Kidney (tissue), 14 donors: Measurements from ENCODE around the gene HCRT. TPM values are rescaled to one million over a fixed set of nuclear protein-coding genes. Genes with fewer than 3 reads are reported as not detected.

Experiments
- DNase-seq, 5 donors: peaks; one replicate each; pipeline ENCODE4 v3.0.0-alpha.2; 2013 to 2020
- FAIRE-seq: peaks from 2 replicates; lab custom pipeline; 2012; peaks lifted over from hg19 to GRCh38; lab: Jason Lieb, UNC
- H3K27ac ChIP-seq, 2 donors: one replicate each; pipeline ENCODE4 v1.7.0; 2013; ENCODE audit warnings: low read depth in 2 of 2, low read length in 2 of 2, inconsistent platforms in 1 of 2
- H3K27me3 ChIP-seq: one replicate; pipeline ENCODE4 v1.7.1; 2013; ENCODE audit warnings: low read length, inconsistent platforms; ENCODE audit not compliant: control insufficient read depth, insufficient read depth
- H3K36me3 ChIP-seq, 3 donors: one replicate each; pipeline versions ENCODE4 v1.7.0 to v1.7.1; 2013; ENCODE audit warnings: low read length in 3 of 3, control low read depth in 1 of 3, inconsistent platforms in 1 of 3; ENCODE audit not compliant: insufficient read depth in 3 of 3, control insufficient read depth in 2 of 3
- H3K4me1 ChIP-seq, 3 donors: one replicate each; pipeline versions ENCODE4 v1.7.0 to v1.7.1; 2013; ENCODE audit warnings: low read length in 3 of 3, inconsistent platforms in 1 of 3, low read depth in 1 of 3; ENCODE audit not compliant: control insufficient read depth in 2 of 3, insufficient read depth in 2 of 3
- H3K4me3 ChIP-seq, 3 donors: one replicate each; pipeline versions ENCODE4 v1.7.0 to v1.8.1; 2013; ENCODE audit warnings: low read length in 3 of 3, control low read depth in 1 of 3, inconsistent platforms in 1 of 3
- H3K9ac ChIP-seq, 3 donors: one replicate each; pipeline versions ENCODE4 v1.7.0 to v1.7.1; 2013; ENCODE audit warnings: low read length in 3 of 3, control low read depth in 1 of 3, inconsistent platforms in 1 of 3
- H3K9me3 ChIP-seq, 3 donors: one replicate each; pipeline versions ENCODE4 v1.7.0 to v1.7.1; 2013; ENCODE audit warnings: low read length in 3 of 3, control low read depth in 1 of 3, inconsistent platforms in 1 of 3; ENCODE audit not compliant: control insufficient read depth in 2 of 3, insufficient read depth in 1 of 3
- CTCF ChIP-seq: IDR thresholded peaks from 3 replicates; pipeline ENCODE4 v1.5.1; 2012; ENCODE audit warnings: mild to moderate bottlenecking, moderate library complexity, borderline replicate concordance; ENCODE audit not compliant: insufficient read depth; ENCODE audit errors: extremely low read depth
- intact Hi-C: fragments of 100-400 bp; cut with DNase I; formaldehyde crosslinking; loops from one replicate; pipeline ENCODE4 v1.11.1; 2022
- polyA plus RNA-seq: library from polyadenylated mRNA; stranded (reverse); fragments of 350-450 nt; fragmentation: Illumina TruSeq; extraction: RNeasy Lipid Tissue Mini Kit (QIAGEN cat#74804); gene quantifications from one replicate; pipeline ENCODE4 v1.2.3, GENCODE V29; 2014; ENCODE audit warnings: low read depth, low replicate concordance; ENCODE audit not compliant: insufficient read depth
- total RNA-seq: library from RNA; stranded (reverse); fragmentation: NEBNext Ultra II Directional; extraction: Animal tissue kit (Norgen Biotek cat#: 25700); gene quantifications from one replicate; pipeline ENCODE4 v1.2.1, GENCODE V29; 2021
- donor health status: control.
- donor health status: control.
- donor health status: control.
- donor health status: control.
- donor health status: control.
- donor health status: DM: yes; HTN: yes; CAD: no.
- donor health status: Normal renal cell carcinoma (clear cell type).

HCRT gene
- total and polyA plus RNA-seq, 2 donors from 2014 or later: not detected

GRCh38 chr17:42174126-42174783, 11.0 kb downstream of the HCRT start:
- Histone ChIP-seq H3K36me3 (no peaks in the 10 kb centered on the region), H3K27me3 (no peaks in the 10 kb centered on the region), H3K4me1 (no peaks in the 10 kb centered on the region), H3K4me3 (no peak overlapping the region), H3K27ac (no peak overlapping the region), H3K9me3 (no peaks in the 10 kb centered on the region), H3K9ac (no peak overlapping the region)
- DNase-seq (no peak), FAIRE-seq (no peak)
- intact Hi-C loops: no loop called here
- no peak for TF ChIP-seq CTCF

- Histone ChIP-seq H3K9me3 (no peaks in the 10 kb centered on the region), H3K4me1 (no peaks in the 10 kb centered on the region), H3K27me3 (no peaks in the 10 kb centered on the region), H3K27ac (no peak overlapping the region), H3K4me3 (no peak overlapping the region), H3K36me3 (no peaks in the 10 kb centered on the region), H3K9ac (no peak overlapping the region)
- FAIRE-seq (no peak), DNase-seq (peak in 3 of 5 donors; percentile 22 to 43 (median 29))
- no peak for TF ChIP-seq CTCF
- intact Hi-C loops: no loop called here
Measured at GRCh38 chr17:42171831-42172230, 13.4 kb downstream of the HCRT start.

- Histone ChIP-seq H3K9me3 (no peaks in the 10 kb centered on the region), H3K27ac (no peak overlapping the region), H3K36me3 (no peaks in the 10 kb centered on the region), H3K27me3 (no peaks in the 10 kb centered on the region), H3K4me1 (no peaks in the 10 kb centered on the region), H3K9ac (no peak overlapping the region), H3K4me3 (no peak overlapping the region)
- DNase-seq (no peak), FAIRE-seq (no peak)
- intact Hi-C loops: no loop called here
- TF ChIP-seq CTCF: no peak
Measured at GRCh38 chr17:42169351-42169750, 15.9 kb downstream of the HCRT start.

- no peak overlapping the region for H3K9ac ChIP-seq
- H3K9me3 ChIP-seq: no peaks in the 10 kb centered on the region
- H3K27me3 ChIP-seq: no peaks in the 10 kb centered on the region
- no peak for DNase-seq
- no peak for FAIRE-seq
- H3K4me1 ChIP-seq: no peaks in the 10 kb centered on the region
- intact Hi-C loops: no loop called here
- TF ChIP-seq CTCF: no peak
- no peak overlapping the region for H3K27ac ChIP-seq
- no peak overlapping the region for H3K4me3 ChIP-seq
- no peaks in the 10 kb centered on the region for H3K36me3 ChIP-seq
Measured at GRCh38 chr17:42167807-42168206, 17.4 kb downstream of the HCRT start.
